ENCODE measurements around the gene STXBP2. TPM values are rescaled to one million over a fixed set of nuclear protein-coding genes. Genes with fewer than 3 reads are reported as not detected.

STXBP2 gene
- total RNA-seq, 1 experiment from 2014 or later: 102 TPM

DNA sequence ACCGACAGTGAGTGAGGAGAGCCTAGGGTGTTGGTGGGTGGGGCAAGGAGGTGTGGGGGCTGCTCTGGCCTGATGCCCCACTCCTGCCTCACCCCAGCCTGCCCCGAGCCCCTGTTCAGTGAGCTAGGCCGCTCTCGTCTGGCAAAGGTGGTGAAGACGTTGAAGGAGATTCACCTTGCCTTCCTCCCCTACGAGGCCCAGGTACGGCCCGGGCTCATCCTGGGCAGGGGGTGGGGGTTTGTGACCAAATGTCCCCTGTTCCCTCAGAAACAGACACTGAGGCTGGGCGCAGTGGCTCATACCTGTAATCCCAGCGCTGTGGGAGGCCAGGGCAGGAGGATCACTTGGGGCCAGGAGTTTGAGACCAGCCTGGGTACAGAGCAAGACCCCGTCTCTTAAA is 3.9 kb downstream of the STXBP2 start:
- Histone ChIP-seq H3K4me1 (ENCODE audit: control insufficient read depth, insufficient read depth, low read length) (no peaks in the 10 kb centered on the region; the same call in 1 of the 2 replicates), H3K36me3 (ENCODE audit: control insufficient read depth, insufficient read depth, low read length) (no peaks in the 10 kb centered on the region), H3K4me3 (ENCODE audit: low read depth in 2 of 2, low read length in 2 of 2) (no peak overlapping the region), H3K27me3 (ENCODE audit: control insufficient read depth, insufficient read depth, low read length) (no peaks in the 10 kb centered on the region), H3K9me3 (ENCODE audit: control insufficient read depth, insufficient read depth, low read depth, low read length) (no peaks in the 10 kb centered on the region), H3K27ac (ENCODE audit: low read length) (no peak overlapping the region)
- TF ChIP-seq TCF7L2 (IDR thresholded peaks at IDR 0.05; ENCODE audit: low read depth, low read length) (no peak), SIN3A (IDR thresholded peaks at IDR 0.05; ENCODE audit: borderline replicate concordance, insufficient read depth, low read depth, low read length) (no peak), CTCF (IDR thresholded peaks at IDR 0.05) (no peak), POLR2AphosphoS5 (IDR thresholded peaks at IDR 0.05; ENCODE audit: low read depth, low read length) (no peak)
- TF ChIP-seq, protein P1, sequence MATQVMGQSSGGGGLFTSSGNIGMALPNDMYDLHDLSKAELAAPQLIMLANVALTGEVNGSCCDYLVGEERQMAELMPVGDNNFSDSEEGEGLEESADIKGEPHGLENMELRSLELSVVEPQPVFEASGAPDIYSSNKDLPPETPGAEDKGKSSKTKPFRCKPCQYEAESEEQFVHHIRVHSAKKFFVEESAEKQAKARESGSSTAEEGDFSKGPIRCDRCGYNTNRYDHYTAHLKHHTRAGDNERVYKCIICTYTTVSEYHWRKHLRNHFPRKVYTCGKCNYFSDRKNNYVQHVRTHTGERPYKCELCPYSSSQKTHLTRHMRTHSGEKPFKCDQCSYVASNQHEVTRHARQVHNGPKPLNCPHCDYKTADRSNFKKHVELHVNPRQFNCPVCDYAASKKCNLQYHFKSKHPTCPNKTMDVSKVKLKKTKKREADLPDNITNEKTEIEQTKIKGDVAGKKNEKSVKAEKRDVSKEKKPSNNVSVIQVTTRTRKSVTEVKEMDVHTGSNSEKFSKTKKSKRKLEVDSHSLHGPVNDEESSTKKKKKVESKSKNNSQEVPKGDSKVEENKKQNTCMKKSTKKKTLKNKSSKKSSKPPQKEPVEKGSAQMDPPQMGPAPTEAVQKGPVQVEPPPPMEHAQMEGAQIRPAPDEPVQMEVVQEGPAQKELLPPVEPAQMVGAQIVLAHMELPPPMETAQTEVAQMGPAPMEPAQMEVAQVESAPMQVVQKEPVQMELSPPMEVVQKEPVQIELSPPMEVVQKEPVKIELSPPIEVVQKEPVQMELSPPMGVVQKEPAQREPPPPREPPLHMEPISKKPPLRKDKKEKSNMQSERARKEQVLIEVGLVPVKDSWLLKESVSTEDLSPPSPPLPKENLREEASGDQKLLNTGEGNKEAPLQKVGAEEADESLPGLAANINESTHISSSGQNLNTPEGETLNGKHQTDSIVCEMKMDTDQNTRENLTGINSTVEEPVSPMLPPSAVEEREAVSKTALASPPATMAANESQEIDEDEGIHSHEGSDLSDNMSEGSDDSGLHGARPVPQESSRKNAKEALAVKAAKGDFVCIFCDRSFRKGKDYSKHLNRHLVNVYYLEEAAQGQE (IDR thresholded peaks at IDR 0.05; ENCODE audit: insufficient read depth in 1 of 2, low read depth in 2 of 2, low read length in 1 of 2): no peak
- intact Hi-C loops (cut with micrococcal nuclease; ENCODE audit: unreplicated experiment): no loop called here
- BruUV-seq (replicated peaks): no TSS peak
- ChIA-PET POLR2A (no interaction called here), CTCF (interaction anchor here (0.7 kb wide), 1 partner anchor 73 kb away, joined by 3 read pairs; no protein-coding TSS in a partner anchor)
- ATAC-seq: no peak
- no peak for DNase-seq (ENCODE audit: low read depth, low spot score)
- in situ Hi-C loops (cut with HindIII; ENCODE audit: low pct_unique_long_range_greater_than_20kb, low sequenced_read_pairs): no loop called here

GRCh38 chr19:7641290-7642276 is 4.7 kb downstream of the STXBP2 start:
- Histone ChIP-seq H3K4me1 (ENCODE audit: control insufficient read depth, insufficient read depth, low read length) (no peaks in the 10 kb centered on the region), H3K27ac (ENCODE audit: low read length) (no peak overlapping the region), H3K27me3 (ENCODE audit: control insufficient read depth, insufficient read depth, low read length) (no peaks in the 10 kb centered on the region), H3K36me3 (ENCODE audit: control insufficient read depth, insufficient read depth, low read length) (no peaks in the 10 kb centered on the region), H3K9me3 (ENCODE audit: control insufficient read depth, insufficient read depth, low read depth, low read length) (no peaks in the 10 kb centered on the region), H3K4me3 (ENCODE audit: low read depth in 2 of 2, low read length in 2 of 2) (no peak overlapping the region)
- intact Hi-C loops (cut with micrococcal nuclease; ENCODE audit: unreplicated experiment) (no loop called here), in situ Hi-C loops (cut with HindIII; ENCODE audit: low pct_unique_long_range_greater_than_20kb, low sequenced_read_pairs) (no loop called here)
- no peak for TF ChIP-seq SIN3A (IDR thresholded peaks at IDR 0.05; ENCODE audit: borderline replicate concordance, insufficient read depth, low read depth, low read length)
- DNase-seq (ENCODE audit: low read depth, low spot score) (no peak), ATAC-seq (no peak)
- no TSS peak for BruUV-seq (replicated peaks)
- ChIA-PET POLR2A (no interaction called here), CTCF (interaction anchor here (0.7 kb wide), 1 partner anchor 73 kb away, joined by 3 read pairs; no protein-coding TSS in a partner anchor)
